ENCODE data around the gene POLR2J3.
A peak's percentile ranks its signal among the peaks of the same experiment; 100 is the strongest.
"Not testable (repeated sequence)": the region's sequence is repeated elsewhere in the genome, so short reads cannot be mapped to it uniquely, and the experiment has no call there.

The POLR2J3 gene

DNA sequence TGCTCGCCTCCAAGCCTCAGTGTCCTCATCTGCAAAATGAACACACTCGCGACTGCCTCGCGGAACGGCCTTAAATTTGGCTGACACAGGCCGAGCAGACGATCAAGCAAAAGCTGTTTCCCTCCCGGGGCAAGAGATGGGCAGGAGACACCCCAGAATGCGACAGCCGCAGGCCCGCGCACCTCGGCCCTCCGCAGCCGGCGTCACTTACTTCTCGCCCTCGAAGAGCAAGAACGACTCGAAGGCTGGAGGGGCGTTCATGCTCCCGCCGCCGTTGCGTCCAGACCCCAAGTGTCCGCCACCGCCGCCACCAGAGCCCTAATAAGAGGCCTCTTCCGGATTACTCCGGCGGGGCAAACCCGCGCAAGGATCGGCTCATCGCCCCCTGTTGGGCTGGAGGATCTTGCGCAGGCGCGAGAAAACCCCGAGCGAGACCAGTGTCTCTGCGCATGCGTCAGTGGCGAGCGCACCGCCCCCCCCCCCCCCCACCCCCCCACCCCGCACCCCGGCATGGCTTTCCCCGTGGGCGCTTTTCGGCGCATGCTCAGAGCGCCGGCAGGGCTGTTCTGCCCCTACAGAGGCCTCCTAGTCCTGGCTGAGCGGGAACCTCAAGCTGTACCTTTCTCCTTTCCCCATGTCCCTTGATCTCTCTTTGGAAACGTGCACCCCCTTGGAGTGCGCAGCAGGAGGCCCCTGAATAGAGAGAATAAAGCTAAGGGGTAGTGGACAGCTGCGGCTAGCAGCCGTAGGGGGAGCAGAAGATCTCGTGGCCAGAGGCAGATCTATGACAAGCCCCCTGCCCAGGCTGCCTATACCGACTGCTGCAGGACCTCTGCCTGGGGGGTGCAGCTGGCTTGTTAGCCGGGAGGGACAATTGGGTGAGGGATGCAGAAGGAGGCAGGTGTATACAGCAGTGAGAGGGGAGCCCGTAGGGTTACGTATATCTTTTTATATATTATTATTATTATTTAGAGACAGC, at the start of gene POLR2J3:
TSS of gene POLR2J3 (minus strand) at position 323 of the 979 bp plus-strand sequence. CDS start at position 261, 62 bp downstream.
- peak; percentile 93 for DNase-seq

DNA sequence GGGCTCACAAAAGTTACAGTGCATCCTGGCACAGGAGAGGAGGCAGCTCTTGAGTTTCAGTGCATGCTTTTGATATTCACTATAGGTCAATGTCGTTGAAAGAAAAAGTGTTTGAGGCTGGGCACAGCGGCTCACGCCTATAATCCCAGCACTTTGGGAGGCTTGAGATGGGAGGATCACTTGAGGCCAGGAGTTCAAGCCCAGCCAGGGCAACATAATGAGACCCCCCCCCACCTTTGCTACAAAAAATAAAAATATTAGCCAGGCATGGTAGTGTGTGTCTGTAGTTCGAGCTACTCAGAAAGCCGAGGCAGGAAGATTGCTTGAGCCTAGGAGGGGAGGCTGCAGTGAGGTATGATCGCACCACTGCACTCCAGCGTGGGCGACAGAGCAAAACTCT, 45.7 kb upstream of the POLR2J3 start:
- DNase-seq, result not testable (repeated sequence)

DNA sequence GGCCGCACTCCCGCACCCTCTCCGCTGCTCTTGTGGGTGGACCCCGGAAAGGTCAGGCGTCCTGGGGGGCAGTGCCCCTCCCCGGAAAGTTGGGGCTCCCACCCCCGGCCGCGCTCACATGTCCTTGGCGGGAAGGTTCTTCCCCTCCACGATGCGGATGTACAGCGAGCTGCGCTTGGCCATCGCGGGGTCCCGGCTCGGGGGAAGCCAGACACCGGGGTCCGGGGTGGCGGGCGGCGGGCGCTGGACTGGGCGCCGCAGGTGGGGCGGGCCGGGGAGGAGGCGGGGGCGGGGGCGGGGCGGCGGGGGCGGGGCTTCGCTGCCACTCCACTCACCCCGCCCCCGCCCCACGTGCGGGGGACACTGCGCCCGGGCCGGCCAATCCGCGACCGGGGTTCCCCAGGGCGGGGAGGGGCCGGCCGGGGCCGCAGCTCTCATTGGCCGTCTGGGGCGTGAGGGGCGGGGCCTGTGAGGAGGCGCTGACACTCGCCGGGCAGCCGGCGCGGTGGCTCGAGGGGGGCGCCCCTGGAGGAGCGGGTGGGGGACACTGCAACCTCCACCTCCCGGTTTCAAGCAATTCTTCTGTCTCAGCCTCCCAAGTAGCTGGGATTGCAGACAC, 44.2 kb upstream of the POLR2J3 start, which contains the start of gene RASA4:
TSS of gene RASA4 (minus strand) at position 250 of the 619 bp plus-strand sequence. CDS start at position 183, 67 bp downstream.
- peak; percentile 13 for DNase-seq

DNA sequence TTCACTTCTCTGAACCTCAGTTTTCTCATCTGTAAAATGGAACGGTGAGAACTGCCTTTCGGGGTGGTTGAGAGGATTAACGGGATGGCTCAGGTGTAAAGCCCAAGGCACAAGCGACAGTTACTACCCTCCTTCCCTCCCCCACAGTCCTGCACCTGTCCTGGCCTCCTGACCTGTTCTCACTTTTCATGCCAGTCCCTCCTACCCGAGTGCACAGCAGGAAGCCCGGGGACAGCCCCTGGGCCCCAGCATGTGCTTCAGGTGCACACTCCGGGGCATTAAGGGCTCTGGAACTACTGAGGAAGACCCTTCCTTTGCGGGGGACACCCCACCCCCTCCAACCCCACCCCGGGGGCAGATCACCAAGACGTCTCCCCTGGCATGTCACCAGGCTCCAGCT, 43.5 kb upstream of the POLR2J3 start:
- not testable (repeated sequence) for DNase-seq

DNA sequence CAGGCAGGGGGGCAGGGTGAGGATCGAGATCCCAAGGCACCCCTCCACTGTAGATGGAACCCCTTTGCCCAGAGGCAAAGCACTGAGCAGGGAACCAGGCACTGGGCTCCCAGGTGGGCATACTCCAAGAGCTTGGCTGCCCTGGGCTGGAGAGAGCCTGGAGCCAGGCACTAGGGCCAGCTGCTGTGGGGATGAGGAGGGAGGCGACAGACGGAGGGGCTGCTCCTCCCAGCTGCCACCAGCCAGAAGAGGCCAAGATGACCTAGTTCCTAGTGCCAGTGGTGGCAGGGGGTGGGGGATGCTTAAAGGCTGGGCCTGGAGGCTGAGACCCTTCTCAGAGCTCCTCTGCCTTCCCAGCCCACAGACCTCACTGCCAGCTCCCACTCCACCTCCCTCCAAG, 42.5 kb upstream of the POLR2J3 start:
- DNase-seq, result not testable (repeated sequence)

DNA sequence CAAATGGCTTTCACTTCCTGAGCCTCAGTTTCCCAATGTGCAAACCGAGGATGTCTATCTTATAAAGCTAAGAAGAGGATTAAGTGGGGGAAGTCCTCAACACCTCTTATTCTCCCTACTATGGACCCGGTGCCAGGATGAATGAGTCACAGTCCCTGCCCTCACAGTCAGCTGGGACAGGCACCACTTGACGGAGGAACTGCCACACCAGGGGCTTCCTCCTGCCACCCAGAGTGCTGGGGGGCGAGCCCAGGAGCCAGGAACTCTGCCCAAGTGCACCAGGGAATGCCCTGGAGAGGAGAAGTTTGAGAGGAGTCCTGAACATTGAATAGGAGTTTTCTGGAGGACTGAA, 41.9 kb upstream of the POLR2J3 start:
- not testable (repeated sequence) for DNase-seq

DNA sequence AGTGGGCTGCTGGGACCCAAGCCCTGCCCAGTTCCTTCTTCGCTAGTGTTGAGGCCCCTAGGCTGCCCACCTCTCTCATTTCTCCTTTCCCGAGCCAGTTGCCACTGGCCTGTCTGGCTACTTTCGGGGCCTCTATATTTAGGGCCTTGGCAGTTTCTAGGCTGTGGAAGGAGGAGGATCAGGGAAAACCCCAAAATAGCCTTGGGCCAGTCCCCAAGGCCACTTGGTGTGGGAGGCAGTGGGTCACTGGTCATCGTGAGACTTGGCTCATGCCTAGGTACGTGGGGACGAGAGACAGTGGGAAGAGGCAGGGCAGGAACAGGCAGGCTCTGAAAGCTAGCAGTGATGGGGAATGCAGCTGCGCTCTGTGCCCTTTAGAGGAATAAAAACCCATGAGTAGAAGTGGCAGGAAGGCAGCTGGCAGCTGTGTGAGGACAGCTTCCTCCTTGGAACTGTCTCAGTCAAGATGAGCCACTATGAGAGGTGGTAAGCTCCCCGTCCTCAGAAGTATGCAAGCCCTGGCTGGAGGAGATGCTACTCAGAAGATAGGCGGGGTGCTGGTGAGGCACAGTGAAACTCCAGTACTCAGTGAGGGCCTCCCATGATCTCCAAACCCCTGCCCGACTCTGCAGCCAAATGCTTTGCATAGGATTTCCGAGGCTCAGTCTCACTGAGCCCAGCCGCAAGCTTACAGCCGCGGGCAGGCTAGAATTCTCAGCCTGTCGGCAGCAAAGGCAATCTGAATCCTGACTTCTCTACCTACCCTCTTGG, 41.4 kb upstream of the POLR2J3 start:
- DNase-seq, result not testable (repeated sequence)

DNA sequence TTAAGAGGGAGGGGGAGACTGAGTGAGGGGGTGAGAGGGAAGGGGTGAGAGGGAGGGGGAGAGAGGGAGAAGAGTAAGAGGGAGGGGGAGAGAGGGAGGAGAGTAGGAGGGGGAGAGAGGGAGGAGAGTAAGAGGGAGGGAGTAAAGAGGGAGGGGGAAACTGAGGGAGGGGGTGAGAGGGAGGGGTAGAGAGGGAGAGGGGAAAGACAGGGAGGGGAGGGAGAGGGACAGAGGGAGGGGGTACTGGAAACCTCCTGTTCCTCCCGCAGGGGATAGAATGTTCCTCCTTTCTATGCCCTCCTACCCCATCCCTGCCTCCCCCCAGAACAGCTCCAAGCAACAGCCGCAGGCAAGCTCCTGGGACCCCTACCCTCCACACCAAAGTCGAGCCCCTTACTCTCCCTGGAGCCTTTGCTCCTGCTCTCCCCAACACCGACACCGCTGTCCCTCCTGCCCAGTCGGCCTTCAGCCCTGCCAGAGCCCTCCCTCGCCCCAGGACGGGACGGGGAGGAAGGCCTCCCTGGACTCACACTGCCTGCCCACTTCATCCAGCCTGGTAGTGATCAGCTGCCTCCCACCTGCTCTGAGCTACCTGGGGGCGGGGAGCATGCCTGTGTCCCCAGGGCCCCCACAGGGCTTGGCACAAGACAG, 39.4 kb upstream of the POLR2J3 start:
- DNase-seq, result peak; percentile 0

DNA sequence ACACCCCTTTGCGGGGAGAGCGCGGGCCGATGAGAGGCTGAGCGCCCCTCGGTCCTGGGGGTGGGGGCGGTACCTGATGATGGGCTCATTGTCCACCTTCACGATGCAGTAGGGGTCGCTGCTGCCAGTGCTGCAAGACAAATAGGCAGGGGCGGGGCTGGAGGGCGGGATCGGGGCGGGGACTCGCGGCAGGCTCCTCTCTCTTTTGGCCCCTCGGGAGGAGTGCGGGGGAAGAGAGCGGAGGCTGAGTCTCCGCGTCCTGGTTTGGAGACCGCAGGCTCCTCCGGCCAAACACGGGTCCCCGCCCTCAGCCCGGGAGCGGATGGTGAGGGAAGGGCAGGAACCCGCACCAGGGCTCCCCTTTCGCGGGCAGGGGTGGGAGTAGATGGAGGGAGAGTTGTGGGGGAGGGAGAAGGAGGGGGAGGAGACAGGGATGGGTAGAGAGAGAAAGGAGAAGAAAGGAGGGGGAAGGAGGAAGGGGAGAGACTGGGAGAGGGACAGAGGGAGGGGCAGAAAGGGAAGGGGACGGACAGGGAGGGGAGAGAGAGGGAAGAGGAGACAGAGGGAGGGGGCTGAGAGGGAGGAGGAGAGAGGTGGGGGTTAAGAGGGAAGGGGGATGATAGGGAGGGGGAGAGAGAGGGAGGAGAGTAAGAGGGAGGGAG, 38.8 kb upstream of the POLR2J3 start:
- DNase-seq, result not testable (repeated sequence)

DNA sequence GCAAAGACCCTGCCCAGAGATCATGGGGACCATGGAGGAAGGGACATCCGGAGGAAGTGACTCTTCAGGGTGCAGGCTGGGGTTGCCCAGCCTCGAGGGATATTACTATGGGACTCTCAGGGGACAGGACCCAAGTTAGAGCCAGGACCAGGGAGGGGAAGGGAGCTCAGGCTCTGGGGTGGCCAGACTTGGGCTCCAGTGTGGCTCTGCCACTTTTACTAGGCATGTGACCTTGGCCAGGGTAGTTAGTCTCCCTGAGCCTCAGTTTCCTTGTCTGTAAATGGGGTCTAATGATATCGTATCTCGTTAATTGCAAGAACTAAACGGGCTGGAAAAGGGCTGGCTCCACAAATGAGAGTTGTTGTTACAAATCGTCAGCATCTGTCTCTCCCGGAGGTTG, 38.1 kb upstream of the POLR2J3 start:
- DNase-seq, result not testable (repeated sequence)

DNA sequence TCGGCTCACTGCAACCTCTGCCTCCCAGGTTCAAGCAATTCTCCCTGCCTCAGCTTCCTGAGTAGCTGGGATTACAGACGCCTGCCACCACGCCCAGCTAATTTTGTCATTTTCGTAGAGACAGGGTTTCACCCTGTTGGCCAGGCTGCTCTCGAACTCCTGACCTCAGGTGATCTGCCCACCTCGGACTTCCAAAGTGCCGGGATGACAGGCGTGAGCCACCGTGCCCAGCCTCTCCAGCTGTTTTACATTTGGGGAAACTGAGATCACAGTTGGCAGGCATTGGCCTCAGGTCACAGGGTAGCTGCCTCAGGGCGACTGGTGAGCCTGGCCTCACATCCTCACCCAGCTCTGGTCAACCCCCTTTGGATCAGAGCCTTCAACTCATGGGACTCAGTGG, 37.4 kb upstream of the POLR2J3 start:
- not testable (repeated sequence) for DNase-seq

DNA sequence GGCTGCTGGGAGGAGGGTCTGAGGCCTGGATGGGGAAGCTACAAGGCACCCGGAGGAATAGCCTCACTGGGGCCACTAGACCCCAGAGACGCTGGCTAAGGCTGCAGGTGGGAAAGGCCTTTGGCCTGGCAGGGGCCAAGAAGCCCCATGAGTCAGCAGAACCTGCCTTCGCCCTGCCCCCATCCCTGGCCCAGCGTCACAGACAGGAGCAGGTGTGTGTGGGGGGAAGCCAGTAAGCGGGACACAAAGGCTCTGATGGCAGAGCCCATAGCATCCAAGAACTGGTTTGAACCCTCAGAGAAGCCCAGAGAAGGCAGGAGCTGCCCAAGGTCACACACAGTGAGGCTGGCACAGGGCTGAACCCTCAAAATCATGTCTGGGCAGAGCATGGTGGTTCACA, 34.5 kb upstream of the POLR2J3 start:
- DNase-seq, result not testable (repeated sequence)

DNA sequence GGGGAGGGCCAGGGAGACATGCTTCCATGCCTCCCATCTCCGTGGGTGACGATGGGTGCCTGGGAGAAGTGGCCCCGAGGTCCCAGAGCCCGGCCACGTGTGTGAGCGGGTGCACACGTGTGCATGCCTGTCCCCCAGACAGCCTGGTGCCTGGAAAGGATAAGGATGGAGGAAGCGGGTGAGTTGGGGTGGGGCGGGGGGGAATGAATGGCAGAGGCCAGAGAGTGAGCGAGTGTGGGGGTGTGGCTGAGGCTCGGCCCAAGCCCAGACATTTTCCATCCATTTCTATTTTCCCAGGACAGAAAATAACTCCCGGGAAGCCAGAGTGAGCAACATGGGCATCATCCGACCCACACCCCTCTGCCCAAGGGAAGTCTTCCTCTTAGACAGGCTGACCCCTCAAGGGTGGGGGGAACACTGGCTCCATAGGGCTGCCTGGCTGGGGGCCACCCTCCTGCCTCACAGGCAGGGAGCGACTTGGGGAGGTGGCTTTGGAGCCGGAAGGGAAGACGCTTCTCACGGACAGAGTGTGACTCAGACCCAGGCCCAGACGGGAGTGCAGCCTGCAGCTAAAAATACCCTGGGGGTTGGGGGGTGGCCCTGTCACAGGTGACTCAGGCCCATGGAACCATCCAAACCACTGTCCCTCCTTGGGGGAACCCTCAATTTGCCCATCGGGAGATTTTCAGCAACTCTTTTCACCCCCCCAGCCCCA, 32.2 kb upstream of the POLR2J3 start:
- not testable (repeated sequence) for DNase-seq

DNA sequence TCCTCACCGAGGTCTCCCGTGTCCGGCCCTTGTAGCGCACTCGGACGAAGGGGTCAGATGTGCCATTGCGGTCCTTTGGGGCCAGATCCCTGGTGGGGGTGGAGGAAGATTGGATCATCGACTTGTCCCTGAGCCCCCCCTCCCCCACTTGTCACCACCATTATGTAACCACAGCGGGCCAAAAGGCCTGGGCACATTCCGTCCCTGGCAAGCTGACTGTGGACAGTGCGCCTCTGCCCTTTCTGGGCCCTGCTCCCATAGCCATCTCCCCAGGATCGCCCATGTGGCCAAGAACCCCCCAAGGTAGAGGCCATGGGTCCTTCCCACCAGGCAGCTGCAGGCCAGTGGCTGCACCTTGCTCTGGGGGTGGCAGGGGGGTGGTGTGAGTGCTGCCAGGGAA, 29.9 kb upstream of the POLR2J3 start:
- not testable (repeated sequence) for DNase-seq

DNA sequence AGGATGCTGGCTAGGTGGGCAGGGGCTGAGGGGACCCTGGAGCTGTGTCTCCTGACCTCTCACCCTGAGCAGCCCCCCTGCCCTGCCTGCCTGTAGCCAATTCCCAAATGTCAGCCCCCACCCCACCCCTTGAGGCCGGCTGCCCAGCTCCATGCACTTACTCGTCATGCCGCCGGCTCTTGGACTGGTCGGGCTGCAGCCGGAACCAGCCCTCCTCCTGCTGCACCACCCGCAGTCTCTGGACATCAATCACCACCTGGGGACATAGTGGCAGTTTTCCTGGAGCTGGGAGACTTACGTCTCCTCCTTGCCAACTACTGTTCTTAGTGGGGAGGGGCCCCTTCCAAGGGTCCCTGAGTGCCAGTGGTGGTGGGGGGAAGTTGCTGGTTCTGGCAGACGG, 27.3 kb upstream of the POLR2J3 start:
- not testable (repeated sequence) for DNase-seq

DNA sequence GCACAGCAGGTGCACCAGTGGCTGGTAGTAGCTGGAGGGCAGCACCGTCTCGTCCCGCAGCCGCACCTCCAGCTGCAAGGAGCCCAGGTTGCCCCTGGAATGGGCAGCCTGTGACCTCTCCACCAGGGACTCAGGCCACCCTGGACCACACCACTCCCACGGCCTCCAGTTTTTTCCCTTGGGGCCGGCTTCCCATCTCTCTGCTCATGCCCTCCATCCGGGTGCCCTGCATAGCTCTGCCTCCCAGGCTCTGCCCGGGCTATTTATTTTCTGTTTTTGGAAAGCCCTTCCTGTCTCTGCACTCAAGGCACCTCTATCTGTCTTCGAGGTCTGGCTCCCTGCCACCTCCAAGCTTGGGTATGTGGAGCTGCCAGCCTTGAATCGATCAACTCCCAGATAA, 23.7 kb upstream of the POLR2J3 start:
- not testable (repeated sequence) for DNase-seq

DNA sequence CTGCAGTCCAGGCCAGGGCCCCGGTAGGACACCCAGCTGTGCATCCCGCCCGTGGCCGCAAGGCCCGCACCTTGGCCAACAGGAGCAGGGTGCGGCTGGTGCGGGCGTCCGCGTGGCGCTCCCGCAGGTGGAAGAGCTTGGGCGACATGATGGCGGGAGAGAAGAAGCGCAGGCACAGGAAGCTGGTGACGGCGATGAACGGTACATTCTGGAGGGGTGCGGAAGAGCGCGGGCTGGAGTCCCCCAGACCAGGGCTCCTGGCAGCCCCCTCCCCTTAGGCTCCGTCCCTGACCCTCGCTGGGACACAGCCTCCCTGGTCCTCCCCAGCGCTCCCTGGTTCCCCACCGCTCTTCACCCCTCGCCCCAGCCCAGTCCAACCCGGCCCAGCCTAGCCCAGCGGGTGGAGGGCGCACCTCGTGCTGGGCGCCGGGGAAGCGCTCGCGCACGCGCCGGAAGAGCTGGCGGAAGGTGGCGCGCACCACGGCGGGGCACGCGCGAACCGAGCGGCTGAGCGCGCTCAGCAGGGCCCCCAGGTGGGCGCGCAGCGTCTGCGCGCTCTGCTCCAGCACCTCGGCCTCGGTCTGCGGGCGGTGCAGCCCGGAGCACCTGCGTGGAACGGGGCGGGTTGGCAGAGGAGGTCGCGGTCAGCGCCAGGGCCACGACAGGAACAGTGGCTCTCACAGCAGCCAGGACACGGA, 21.4 kb upstream of the POLR2J3 start:
- DNase-seq, result not testable (repeated sequence)

DNA sequence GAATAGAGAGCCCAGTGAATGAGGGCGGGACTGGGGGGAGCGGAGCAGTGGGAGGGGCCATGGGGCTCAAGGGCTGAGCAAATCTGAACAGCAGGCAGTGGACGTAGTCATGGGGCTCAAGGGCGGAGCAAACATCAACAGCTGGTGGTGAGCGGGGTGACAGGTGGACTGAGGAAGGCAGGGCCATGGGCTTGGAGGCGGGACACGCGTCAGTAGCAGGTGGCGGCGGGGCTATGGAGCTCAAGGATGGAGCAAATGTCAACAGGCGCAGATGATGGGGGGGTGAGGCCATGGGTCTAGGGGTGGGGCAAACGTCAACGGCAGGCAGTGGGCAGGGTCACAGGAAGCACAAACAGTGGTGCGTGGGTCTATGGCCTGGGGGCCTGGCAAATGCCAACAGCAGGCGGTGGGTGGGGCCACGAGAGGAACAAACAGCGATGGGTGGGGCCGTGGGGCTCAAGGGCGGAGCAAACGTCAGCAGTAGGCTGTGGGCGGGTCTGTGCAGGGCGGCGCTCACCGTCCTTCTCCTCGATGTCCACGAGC, 20.2 kb upstream of the POLR2J3 start:
- DNase-seq, result not testable (repeated sequence)

DNA sequence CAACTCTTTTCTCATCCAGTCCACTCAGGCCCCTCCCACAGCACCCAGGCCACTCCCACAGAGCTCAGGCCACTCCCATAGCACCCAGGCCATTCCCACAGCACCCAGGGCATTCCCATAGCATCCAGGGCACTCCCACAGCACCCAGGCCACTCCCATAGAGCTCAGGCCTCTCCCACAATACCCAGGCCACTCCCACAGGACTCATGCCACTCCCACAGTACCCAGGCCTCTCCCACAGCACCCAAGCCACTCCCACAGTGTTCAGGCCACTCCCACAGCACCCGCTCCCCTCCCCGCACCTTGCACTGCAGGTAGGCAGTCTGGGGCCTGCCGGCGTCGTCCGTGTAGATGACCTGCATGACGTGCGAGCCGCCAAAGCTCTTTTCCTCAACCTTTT, 17.5 kb upstream of the POLR2J3 start:
- DNase-seq, result not testable (repeated sequence)

DNA sequence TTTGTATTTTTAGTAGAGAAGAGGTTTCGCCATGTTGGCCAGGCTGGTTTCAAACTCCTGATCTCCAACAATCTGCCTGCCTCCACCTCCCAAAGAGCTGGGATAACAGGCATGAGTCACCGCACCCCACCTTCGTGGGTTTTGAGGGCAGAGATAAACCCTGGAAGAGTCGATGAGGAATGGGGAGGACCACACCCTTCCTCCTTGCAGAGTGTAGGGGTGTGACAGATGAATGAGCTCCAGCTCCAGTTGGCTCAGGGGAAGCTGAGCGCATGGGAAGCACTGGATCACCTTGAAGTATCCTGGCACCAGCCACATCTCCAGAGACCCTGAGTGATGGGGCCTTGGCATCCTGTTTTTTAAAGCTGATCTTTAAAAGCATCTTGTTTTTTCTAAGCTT, 11.1 kb upstream of the POLR2J3 start:
- not testable (repeated sequence) for DNase-seq
